Measurements from ENCODE around the gene VAV2.

- TF ChIP-seq CTCF (conservative IDR thresholded peaks at IDR 0.05) (no peak), ZFX (IDR thresholded peaks at IDR 0.05) (no peak)
Measured at GRCh38 chr9:134032456-134033222, 40.5 kb upstream of the VAV2 start.

All from C4-2B (cell line).